Measurements from ENCODE around the gene ZNF480.
A peak's percentile ranks its signal among the peaks of the same experiment; 100 is the strongest.
"Not testable (repeated sequence)": the region's sequence is repeated elsewhere in the genome, so short reads cannot be mapped to it uniquely, and the experiment has no call there.

The ZNF480 gene

DNA sequence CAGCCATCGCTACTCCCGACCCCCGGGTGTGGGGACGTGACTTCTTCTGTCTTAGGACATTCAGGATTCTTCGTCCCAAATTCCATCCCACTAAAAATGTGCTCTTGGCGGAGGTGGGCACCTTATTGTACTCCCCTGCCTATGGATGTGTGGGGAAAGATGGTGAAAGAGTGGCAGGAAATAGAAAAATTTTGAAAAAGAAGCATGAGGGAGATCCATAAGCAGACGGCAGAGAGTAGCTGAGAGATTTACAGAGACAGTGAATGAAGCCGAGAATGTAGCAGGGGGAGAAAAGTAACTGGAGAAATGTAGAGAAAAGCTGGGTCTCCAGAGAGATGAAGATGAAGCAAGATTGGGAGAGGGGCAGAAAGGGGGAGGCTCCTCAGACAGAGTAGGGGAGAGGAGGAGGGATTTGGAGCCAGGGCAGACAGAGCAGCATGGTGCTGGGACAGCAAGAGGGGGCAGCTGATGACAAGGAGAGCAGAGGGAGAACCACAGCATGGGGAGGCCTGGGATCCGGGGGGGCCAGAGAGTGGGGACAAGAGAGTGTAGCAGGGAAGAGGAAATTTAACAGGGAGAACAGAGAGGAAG is 39.9 kb downstream of the ZNF480 start:
- no peak for DNase-seq (ENCODE audit: low read depth in 2 of 2, low spot score in 1 of 2)

DNA sequence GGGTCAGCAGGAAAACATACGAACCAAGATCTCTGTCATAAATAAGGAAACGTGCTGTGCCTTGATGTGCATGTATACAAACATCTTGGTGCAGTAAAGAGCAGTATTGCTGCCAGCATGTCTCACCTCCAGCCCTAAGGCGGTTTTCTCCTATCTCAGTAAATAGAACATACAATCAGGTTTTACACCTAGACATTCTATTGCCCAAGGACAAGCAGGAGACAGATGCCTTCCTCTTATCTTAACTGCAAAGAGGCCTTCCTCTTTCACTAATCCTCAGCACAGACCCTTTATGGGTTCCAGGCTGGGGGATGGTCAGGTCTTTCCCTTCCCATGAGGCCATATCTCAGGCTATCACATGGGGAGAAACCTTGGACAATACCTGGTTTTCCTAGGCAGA is 42.1 kb downstream of the ZNF480 start:
- not testable (repeated sequence) for DNase-seq (ENCODE audit: low read depth in 2 of 2, low spot score in 1 of 2)

DNA sequence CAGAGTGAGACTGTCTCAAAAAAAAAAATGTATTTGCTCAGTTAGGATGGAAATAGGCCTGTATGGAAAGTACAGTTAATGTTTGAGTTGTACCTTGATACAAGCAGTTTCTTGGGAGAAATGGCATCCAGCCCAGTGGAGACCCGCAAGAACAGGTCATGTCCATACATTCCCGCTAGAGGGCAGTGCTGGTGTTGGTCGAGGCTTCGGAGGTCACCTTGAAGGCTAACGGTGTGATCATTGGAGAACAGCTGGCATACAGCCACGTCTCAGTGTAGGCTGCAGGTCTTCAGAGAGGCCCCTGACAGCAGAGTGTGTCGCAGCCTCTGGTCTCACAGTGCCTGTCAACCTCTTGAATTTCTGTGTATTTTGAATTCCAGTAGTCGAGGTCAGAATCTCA is 46.6 kb downstream of the ZNF480 start:
- DNase-seq (ENCODE audit: low read depth in 2 of 2, low spot score in 1 of 2) = peak in 1 of 2 donors; percentile 19

DNA sequence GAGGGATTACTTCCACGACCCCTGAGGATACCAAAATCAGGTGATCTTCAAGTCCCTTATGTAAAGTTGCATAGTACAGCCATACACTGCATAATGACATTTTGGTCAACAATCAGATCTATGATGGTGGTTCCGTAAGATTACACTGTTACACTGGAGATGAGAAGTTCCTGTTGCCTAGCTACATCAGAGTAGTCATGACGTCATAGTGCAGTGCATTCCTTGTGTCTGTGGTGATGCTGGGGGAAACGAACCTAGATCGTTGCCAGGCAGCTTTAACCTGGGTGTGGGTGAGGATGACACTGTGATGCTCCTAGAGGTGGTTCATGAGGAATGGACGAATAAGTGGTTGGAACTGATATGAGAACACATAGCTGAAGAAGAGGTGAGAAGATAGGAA is 48.2 kb downstream of the ZNF480 start:
- no peak for DNase-seq (ENCODE audit: low read depth in 2 of 2, low spot score in 1 of 2)

DNA sequence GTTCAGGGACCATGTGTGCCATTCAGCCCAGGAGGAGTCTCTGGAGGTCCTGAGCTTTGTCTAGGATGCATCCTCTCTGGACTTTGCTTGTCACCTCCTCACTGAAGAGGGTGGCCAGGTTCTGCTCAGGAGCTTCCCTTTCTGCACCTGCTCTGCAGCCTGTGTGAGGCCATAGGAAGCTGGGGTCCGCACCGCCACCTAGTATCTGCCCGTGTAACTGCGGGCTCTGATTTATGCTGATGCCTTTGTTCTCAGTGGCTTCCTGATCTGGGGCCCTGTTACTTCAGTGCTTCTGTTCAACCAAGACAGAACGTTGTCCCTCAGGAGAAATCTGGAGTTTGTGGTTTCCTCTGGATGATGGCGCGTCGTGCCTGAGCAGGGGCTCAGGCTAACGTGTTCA is 54.5 kb downstream of the ZNF480 start:
- DNase-seq (ENCODE audit: low read depth in 2 of 2, low spot score in 1 of 2) = no peak

DNA sequence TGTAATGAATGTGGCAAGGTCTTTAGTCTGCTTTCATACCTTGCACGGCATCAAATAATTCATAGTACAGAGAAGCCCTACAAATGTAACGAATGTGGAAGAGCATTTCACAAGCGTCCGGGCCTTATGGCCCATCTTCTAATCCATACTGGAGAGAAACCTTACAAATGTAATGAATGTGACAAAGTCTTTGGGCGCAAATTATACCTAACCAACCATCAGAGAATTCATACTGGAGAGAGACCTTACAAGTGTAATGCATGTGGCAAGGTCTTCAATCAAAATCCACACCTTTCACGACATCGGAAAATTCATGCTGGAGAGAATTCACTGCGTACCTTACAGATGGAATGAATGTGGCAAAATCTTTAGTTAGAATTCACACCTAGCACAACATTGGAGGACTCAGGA is 69.5 kb downstream of the ZNF480 start:
- no peak for DNase-seq (ENCODE audit: low read depth in 2 of 2, low spot score in 1 of 2)

DNA sequence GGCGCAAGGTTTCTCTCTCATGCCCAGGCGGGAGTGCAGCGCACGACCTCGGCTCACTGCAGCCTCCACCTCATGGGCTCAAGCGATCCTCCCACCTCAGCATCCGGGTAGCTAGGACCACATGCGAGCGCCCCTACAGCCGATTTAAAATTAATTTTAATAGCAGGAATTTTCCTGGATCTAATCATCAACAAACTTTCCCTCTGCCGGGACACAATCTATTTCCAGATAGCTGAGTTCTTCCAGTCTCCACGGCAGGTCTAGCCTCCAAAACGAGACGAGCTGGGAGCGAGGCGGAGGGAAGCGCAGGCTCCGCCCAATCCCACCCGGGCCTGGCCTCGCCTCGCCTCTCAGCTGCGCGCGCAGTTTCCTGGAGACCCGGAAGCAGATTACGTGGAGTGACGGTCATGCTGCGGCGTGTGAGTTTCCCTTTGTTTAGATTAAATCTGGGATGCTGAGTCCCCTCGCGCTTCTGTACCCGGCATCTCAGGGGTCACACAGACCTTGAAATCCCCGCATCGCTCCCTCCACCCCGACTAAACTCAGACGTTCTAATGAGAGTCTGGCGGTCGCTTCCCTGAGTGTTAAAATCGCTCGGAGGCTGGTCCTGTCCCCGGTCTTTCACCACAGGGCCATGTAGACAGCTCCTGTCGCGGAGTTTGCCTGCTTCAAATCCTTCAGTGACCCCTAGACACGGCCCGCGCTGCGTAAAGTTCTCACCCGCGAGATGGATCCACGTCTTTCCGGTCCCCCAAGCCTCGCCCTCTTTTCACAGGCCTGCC is 72.8 kb downstream of the ZNF480 start, which contains the start of gene ZNF880:
ZNF880 (plus strand) TSS at position 365 of the 782 bp plus-strand sequence; CDS start at position 408, 43 bp downstream.
- peak; percentile 84 to 85 for DNase-seq (ENCODE audit: low read depth in 2 of 2, low spot score in 1 of 2)

DNA sequence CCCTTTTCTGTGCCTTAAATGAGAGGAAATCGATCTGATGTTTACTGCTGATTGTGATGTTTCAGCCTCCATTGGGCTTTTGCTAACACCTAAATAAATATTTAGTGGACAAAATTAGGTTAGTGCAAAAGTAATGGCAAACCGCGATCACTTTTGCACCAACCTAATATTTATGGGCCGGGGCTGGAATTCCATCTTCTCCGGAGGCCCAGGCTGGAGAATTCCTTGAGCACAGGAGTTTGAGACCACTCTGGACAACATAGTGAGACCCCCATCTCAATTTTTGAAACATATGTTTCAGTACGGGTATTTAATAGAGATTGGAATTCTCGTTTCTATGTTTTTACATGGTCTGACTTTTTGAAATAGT is 73.4 kb downstream of the ZNF480 start:
- DNase-seq (ENCODE audit: low read depth in 2 of 2, low spot score in 1 of 2) = no peak
